Activated CD8-positive, alpha-beta memory T cell treated with anti-CD3 and anti-CD28 coated beads, Interleukin-2, amount 50 U/mL, for 1 hour (primary cell): ENCODE data around the gene RGPD4.

Experiments used
- DNase-seq: peaks from one replicate; pipeline ENCODE4 v3.0.0-alpha.2; 2020; ENCODE audit errors: extremely low read depth

Gene RGPD4

GRCh38 chr2:107927034-107927534, 100.4 kb downstream of the RGPD4 start:
- no peak for DNase-seq

GRCh38 chr2:107931412-107931811, 104.7 kb downstream of the RGPD4 start:
- no peak for DNase-seq

GRCh38 chr2:107932488-107932887, 105.8 kb downstream of the RGPD4 start:
- no peak for DNase-seq

- no peak for DNase-seq
Measured at GRCh38 chr2:107932979-107933378, 106.3 kb downstream of the RGPD4 start.

- DNase-seq, result no peak
Measured at GRCh38 chr2:107936433-107937359, 110.0 kb downstream of the RGPD4 start.
